ENCODE measurements around the gene SOX12.

The SOX12 gene

GRCh38 chr20:312866-313265, 12.5 kb upstream of the SOX12 start:
- TF ChIP-seq CTCF (conservative IDR thresholded peaks at IDR 0.05; ENCODE audit: low read length), result no peak
- no peak overlapping the region for H3K4me3 ChIP-seq (ENCODE audit: low read length)
- no peak for DNase-seq (ENCODE audit: low read depth)

GRCh38 chr20:313402-313801, 11.9 kb upstream of the SOX12 start:
- DNase-seq (ENCODE audit: low read depth), result no peak
- no peak for TF ChIP-seq CTCF (conservative IDR thresholded peaks at IDR 0.05; ENCODE audit: low read length)
- H3K4me3 ChIP-seq (ENCODE audit: low read length), result no peak overlapping the region

DNA sequence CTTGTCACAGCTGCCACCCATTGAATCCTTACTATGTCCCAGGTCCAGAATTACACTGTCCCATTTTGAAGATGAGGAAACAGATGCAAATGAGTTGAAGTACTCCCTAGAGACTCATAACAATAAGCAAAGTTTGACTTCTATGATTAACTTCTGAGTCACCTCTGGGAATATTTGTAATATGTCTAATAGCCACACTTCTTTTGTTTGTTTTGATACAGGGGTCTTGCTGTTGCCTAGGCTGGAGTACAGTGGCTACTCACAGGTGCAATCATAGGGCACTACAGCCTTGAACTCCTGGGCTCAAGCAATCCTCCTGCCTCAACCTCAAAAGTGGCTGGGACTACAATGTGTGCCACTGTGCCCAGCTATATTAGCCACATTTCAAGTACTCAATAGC, 11.4 kb upstream of the SOX12 start:
- peak; percentile 73 for DNase-seq (ENCODE audit: low read depth)
- no peak overlapping the region for H3K4me3 ChIP-seq (ENCODE audit: low read length)
- no peak for TF ChIP-seq CTCF (conservative IDR thresholded peaks at IDR 0.05; ENCODE audit: low read length)

GRCh38 chr20:316316-317068, 8.9 kb upstream of the SOX12 start:
- no peak for TF ChIP-seq CTCF (conservative IDR thresholded peaks at IDR 0.05; ENCODE audit: low read length)
- H3K4me3 ChIP-seq (ENCODE audit: low read length), result no peak overlapping the region
- DNase-seq (ENCODE audit: low read depth), result peak; percentile 90

DNA sequence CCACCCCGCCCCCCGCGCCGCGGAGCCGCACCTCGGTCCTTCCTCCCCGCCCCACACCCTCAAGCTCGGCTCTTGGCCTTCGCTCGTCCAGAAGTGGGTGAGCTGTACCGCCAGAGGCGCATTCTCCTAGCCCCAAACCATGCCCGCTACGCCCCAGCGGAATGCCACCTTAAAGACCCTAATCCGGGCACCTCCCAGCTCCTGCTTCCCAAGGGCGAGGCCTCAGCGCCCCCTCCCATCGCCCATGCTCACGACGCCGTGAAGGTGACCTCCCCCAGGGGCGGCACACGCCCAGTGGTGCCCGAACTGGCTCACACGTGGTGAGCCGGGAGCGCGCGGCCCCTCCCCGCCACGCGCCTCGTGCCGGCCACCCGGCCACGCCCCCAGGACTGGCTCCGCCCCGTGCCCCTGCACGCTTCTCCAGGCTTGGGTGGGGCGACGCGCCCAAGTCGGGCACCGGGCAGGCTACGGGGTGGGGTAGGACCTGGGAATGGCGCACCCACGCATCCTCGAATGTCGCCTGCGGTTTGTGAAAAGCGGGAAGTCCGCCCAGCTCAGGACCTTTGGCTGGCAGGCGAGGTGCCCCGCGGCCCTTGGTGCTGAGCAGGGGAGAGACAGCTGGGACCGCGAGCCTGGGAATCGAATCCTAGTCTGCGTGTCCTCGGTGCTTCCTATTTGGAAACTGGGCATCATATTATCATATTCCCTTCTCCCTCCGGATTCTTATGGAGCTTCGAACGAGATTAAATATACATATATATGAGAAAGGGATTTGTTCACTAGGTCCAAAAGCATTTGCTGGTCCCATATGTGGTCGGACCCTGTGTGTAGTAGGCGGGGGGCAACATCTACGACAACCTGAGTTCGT, 941 bp upstream of the SOX12 start:
- H3K4me3 ChIP-seq (ENCODE audit: low read length), result peak overlapping the region; percentile 89
- TF ChIP-seq CTCF (conservative IDR thresholded peaks at IDR 0.05; ENCODE audit: low read length), result peak; percentile 51
- DNase-seq (ENCODE audit: low read depth), result peak; percentile 78

GRCh38 chr20:325889-326644, 715 bp downstream of the SOX12 start:
- DNase-seq (ENCODE audit: low read depth), result peak; percentile 60

More at GRCh38 chr20:325889-326644, 715 bp downstream of the SOX12 start:
- H3K4me3 ChIP-seq (ENCODE audit: low read length), result peak overlapping the region; percentile 86
- TF ChIP-seq CTCF (conservative IDR thresholded peaks at IDR 0.05; ENCODE audit: low read length), result no peak

Measured in AG10803 (cell line).